A549 (cell line): ENCODE measurements around the gene ZC3H10. TPM values are rescaled to one million over a fixed set of nuclear protein-coding genes. Genes with fewer than 3 reads are reported as not detected.

Experiments used
- ATAC-seq, 2 experiments: fragments of 200-7000 bp in 1 of 2; fragments of >200 bp in 1 of 2; cut with Nextera tagmentation in 1 of 2; cut with Tn5 transposase in 1 of 2; 3 replicates each; pipeline versions ENCODE4 v1.8.0 to v1.9.1; 2018 to 2020; ENCODE audit warnings: mild to moderate bottlenecking in 1 of 2, moderate library complexity in 1 of 2
- CTCF ChIA-PET: fragments of 300-600 bp; sonication (Branson Sonifier 250); formaldehyde crosslinking; extraction: SDS; loops from one replicate; lab custom pipeline; 2021; ENCODE audit warnings: antibody characterized with exemption, inconsistent platforms; lab: Yijun Ruan, JAX
- POLR2A ChIA-PET: fragments of 350-600 bp; formaldehyde crosslinking; extraction: SDS; loops from one replicate; lab custom pipeline; 2021; ENCODE audit warnings: antibody characterized with exemption, inconsistent platforms; lab: Yijun Ruan, JAX
- DNase-seq, 2 experiments: peaks; one replicate each; pipeline versions ENCODE4 v3.0.0 to v3.0.0-alpha.2; 2011 to 2016; ENCODE audit warnings: low read depth in 1 of 2, low spot score in 1 of 2
- FAIRE-seq: peaks from 2 replicates; lab custom pipeline; 2011; peaks lifted over from hg19 to GRCh38; lab: Jason Lieb, UNC
- H3K27ac ChIP-seq, 2 experiments: fragments of >200 bp; sonication (Bioruptor Twin); formaldehyde crosslinking; 3 replicates each; pipeline ENCODE4 v1.5.1; 2016 to 2017
- H3K4me1 ChIP-seq: fragments of >200 bp; sonication (Bioruptor Twin); formaldehyde crosslinking; 3 replicates; pipeline ENCODE4 v1.6.1; 2016
- H3K4me2 ChIP-seq: fragments of >200 bp; sonication (Bioruptor Twin); formaldehyde crosslinking; 3 replicates; pipeline ENCODE4 v1.6.1; 2016
- H3K4me3 ChIP-seq: fragments of >200 bp; sonication (Bioruptor Twin); formaldehyde crosslinking; 3 replicates; pipeline ENCODE4 v1.5.1; 2016
- H3K9me3 ChIP-seq: fragments of >200 bp; sonication (Bioruptor Twin); formaldehyde crosslinking; 3 replicates; pipeline ENCODE4 v1.6.1; 2016
- BHLHE40 ChIP-seq: IDR thresholded peaks from 2 replicates; pipeline ENCODE4 v1.6.1; 2012; ENCODE audit warnings: low read depth, low read length, inconsistent platforms
- CHD4 ChIP-seq: fragments of 200-600 bp; sonication (generic); IDR thresholded peaks from 2 replicates; pipeline ENCODE4 v1.6.1; 2016; ENCODE audit warnings: antibody characterized with exemption, mild to moderate bottlenecking, borderline replicate concordance
- ESRRA ChIP-seq: fragments of 150-350 bp; IDR thresholded peaks from 2 replicates; pipeline ENCODE4 v1.6.1; 2014; ENCODE audit warnings: mild to moderate bottlenecking, low read length, borderline replicate concordance
- FOSB ChIP-seq: fragments of 250-450 bp; sonication (Bioruptor Pico); IDR thresholded peaks from 2 replicates; pipeline ENCODE4 v1.5.0; 2020; ENCODE audit warnings: mild to moderate bottlenecking, moderate library complexity
- HDAC2 ChIP-seq: fragments of 200-600 bp; sonication (generic); IDR thresholded peaks from 2 replicates; pipeline ENCODE4 v1.6.1; 2016
- JUN ChIP-seq, 2 experiments: fragments of >200 bp; sonication (Bioruptor Twin); formaldehyde crosslinking; IDR thresholded peaks; 2 replicates in 1 of 2; 3 replicates in 1 of 2; pipeline ENCODE4 v1.6.1; 2016 to 2017
- KDM1A ChIP-seq: fragments of 200-600 bp; sonication (generic); IDR thresholded peaks from 2 replicates; pipeline ENCODE4 v1.6.1; 2016; ENCODE audit warnings: low read depth, mild to moderate bottlenecking
- MAFK ChIP-seq: fragments of 450-650 bp; IDR thresholded peaks from 2 replicates; pipeline ENCODE4 v1.6.1; 2014; ENCODE audit not compliant: partially characterized antibody
- MAZ ChIP-seq: fragments of 150-350 bp; IDR thresholded peaks from 2 replicates; pipeline ENCODE4 v1.6.1; 2014; ENCODE audit warnings: antibody characterized with exemption, low read depth, low read length, borderline replicate concordance
- NPAS2 ChIP-seq: fragments of 250-450 bp; sonication (Bioruptor Pico); IDR thresholded peaks from 2 replicates; pipeline ENCODE4 v1.8.0; 2022; ENCODE audit warnings: mild to moderate bottlenecking, moderate library complexity, borderline replicate concordance
- PHF8 ChIP-seq: fragments of 200-600 bp; sonication (generic); IDR thresholded peaks from 2 replicates; pipeline ENCODE4 v1.6.1; 2016; ENCODE audit warnings: low read depth, mild to moderate bottlenecking, antibody characterized with exemption, moderate library complexity, borderline replicate concordance
- POLR2A ChIP-seq: IDR thresholded peaks from 2 replicates; pipeline ENCODE4 v1.6.1; 2012; ENCODE audit warnings: mild to moderate bottlenecking, low read length
- RCOR1 ChIP-seq: fragments of 150-350 bp; IDR thresholded peaks from 2 replicates; pipeline ENCODE4 v1.6.1; 2014; ENCODE audit warnings: antibody characterized with exemption, low read length, low read depth
- RFX5 ChIP-seq: fragments of 450-650 bp; IDR thresholded peaks from 2 replicates; pipeline ENCODE4 v1.7.1; 2014; ENCODE audit warnings: antibody characterized with exemption, mild to moderate bottlenecking, moderate library complexity
- SREBF2 ChIP-seq: fragments of 450-650 bp; IDR thresholded peaks from 2 replicates; pipeline ENCODE4 v1.6.1; 2014; ENCODE audit warnings: mild to moderate bottlenecking, moderate library complexity
- TFCP2L1 ChIP-seq: fragments of 250-450 bp; sonication (Bioruptor Pico); IDR thresholded peaks from 2 replicates; pipeline ENCODE4 v1.5.0; 2021; ENCODE audit warnings: mild to moderate bottlenecking
- ZNF302 ChIP-seq: fragments of 250-450 bp; sonication (Bioruptor Pico); IDR thresholded peaks from 2 replicates; pipeline ENCODE4 v1.9.0; 2021; ENCODE audit warnings: inconsistent platforms, mild to moderate bottlenecking, moderate library complexity
- ZSCAN20 ChIP-seq: fragments of 250-450 bp; sonication (Bioruptor Pico); IDR thresholded peaks from 2 replicates; pipeline ENCODE4 v1.8.0; 2022; ENCODE audit warnings: mild to moderate bottlenecking, moderate library complexity
- WGBS: methylation state at CpG from one replicate; pipeline ENCODE4 v1.1.6; 2017; ENCODE audit errors: missing lambda C conversion rate; 5-methylcytosine and 5-hydroxymethylcytosine counted together
- polyA plus RNA-seq, 4 experiments: library from polyadenylated mRNA; depleted of rRNA in 3 of 4; stranded (reverse); fragments of >200 nt; fragmentation: RNase III in 1 of 4; extraction: RNeasy Plus Mini Kit Qiagen cat#74134 plus additional on column Dnase treatment in 1 of 4; gene quantifications; 2 replicates in 3 of 4; 3 replicates in 1 of 4; pipeline ENCODE4 v1.2.3, GENCODE V29; 2011 to 2017
- TF ChIP-seq, protein P1 (sequence below): IDR thresholded peaks from 2 replicates; pipeline ENCODE4 v1.6.1; 2012
- TF ChIP-seq, protein P2 (sequence below): IDR thresholded peaks from 2 replicates; pipeline ENCODE4 v1.6.1; 2012
- TF ChIP-seq, protein P3 (sequence below): fragments of >200 bp; sonication (Bioruptor Twin); formaldehyde crosslinking; IDR thresholded peaks from 3 replicates; pipeline ENCODE4 v1.6.1; 2016
- TF ChIP-seq, protein P4 (sequence below): fragments of 250-450 bp; sonication (Bioruptor Pico); IDR thresholded peaks from 2 replicates; pipeline ENCODE4 v1.5.0; 2020; ENCODE audit warnings: low read depth, mild to moderate bottlenecking, moderate library complexity

The ZC3H10 gene
- polyA plus RNA-seq, 2 of the 4 experiments (the other 2 are of a cell fraction), result 2.1 to 3.2 TPM

DNA sequence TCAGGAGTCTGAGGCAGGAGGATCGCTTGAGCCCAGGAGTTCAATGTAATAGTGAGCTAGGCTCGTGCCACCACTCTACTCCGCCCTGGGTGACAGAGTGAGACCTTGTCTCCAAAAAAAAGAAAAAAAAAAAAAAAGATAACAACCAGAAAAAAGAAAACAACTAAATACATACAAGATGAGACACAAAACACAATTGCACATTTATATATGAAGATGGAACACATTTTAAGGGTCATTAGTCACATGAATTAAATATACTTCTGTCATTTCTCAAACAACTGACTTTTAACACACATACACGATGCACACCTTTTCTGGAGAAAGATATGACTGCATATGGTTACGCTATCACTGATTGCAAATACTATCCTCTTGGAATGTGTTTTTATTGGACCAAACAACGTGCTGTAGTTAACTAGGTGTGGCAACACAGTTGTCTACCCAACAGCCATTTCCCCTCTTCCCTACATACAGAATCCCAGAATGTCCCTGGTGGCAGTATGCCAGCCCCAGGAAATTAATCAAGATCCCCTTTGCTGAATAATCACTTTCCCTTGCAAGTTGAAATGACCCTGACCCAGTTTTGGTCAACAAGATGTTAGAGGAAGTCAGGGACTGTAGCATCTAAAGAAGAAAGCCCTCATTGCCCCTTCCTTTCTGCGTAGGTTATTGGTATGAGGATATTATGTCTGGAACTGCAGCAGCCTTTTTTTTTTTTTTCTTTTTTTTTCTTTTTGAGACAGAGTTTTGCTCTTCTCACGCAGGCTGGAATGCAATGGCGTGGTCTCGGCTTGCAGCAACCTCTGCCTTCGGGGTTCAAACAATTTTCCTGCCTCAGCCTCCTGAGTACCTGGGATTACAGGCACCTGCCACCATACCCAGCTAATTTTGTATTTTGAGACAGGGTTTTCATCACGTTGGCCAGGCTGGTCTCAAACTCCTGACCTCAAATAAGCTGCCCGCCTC, 28.7 kb downstream of the ZC3H10 start:
- peak; percentile 54 for TF ChIP-seq MAFK
- TF ChIP-seq, protein P1, sequence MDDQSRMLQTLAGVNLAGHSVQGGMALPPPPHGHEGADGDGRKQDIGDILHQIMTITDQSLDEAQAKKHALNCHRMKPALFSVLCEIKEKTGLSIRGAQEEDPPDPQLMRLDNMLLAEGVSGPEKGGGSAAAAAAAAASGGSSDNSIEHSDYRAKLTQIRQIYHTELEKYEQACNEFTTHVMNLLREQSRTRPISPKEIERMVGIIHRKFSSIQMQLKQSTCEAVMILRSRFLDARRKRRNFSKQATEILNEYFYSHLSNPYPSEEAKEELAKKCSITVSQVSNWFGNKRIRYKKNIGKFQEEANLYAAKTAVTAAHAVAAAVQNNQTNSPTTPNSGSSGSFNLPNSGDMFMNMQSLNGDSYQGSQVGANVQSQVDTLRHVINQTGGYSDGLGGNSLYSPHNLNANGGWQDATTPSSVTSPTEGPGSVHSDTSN, result no peak
- H3K4me3 ChIP-seq, result no peak overlapping the region
- ATAC-seq (0 out of 6 replicates have a peak, but pooled peaks of 1 of the 2 experiments have one; percentile 11), DNase-seq (no peak), FAIRE-seq (no peak)
- 84% methylated on average over 13 of the region's 13 CpGs for WGBS
- POLR2A ChIA-PET, result no interaction called here
- CTCF ChIA-PET, result interaction anchor here (1.2 to 5.3 kb wide), 2 partner anchors 10 to 28 kb away, joined by 3 to 27 read pairs; partner anchors contain the start of gene ZC3H10
- no peak overlapping the region for H3K27ac ChIP-seq
- no peaks in the 10 kb centered on the region for H3K9me3 ChIP-seq
- no peak overlapping the region for H3K4me2 ChIP-seq
- H3K4me1 ChIP-seq, result peaks cover 5% of the 10 kb centered on the region; the same call in 2 of the 3 replicates

DNA sequence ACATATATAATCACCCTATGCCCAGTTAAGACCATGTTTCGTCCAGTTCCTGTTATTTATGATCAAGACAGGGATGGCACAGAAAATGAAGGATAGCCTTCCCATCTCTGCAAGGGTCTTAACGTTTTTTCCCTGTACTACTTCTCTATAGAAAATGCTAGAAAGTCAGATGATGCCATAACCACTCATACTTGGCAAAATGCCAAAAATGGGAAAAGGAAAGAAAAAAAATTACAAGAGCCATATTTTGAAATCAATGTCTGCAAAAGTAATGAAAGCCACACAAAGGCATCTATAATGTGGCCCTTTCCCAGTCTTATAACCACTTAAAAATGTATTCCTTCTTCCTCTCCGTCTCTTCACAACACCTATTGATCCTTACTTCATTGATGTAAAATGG, 32.5 kb downstream of the ZC3H10 start:
- no peak for TF ChIP-seq JUN (IDR thresholded peaks at IDR 0.05)
- no peak for TF ChIP-seq ESRRA
- TF ChIP-seq MAZ, result no peak
- TF ChIP-seq CHD4, result no peak
- no peak for TF ChIP-seq RFX5
- no peak for TF ChIP-seq TFCP2L1 (CRISPR knock-in tag)
- no peak for TF ChIP-seq SREBF2
- TF ChIP-seq FOSB, result no peak
- Histone ChIP-seq H3K4me1 (peaks cover 13% of the 10 kb centered on the region; the same call in 2 of the 3 replicates), H3K4me2 (no peak overlapping the region), H3K9me3 (no peaks in the 10 kb centered on the region), H3K4me3 (no peak overlapping the region), H3K27ac (no peak overlapping the region)
- ATAC-seq, result no peak
- CTCF ChIA-PET, result interaction anchor here (0.6 to 5.3 kb wide), 5 partner anchors 11 to 950 kb away, joined by 3 to 27 read pairs (median 5); partner anchors contain the start of gene ZC3H10
- POLR2A ChIA-PET, result no interaction called here
- no peak for DNase-seq
- FAIRE-seq, result no peak
- WGBS, result 63% methylated on average over 3 of the region's 3 CpGs

DNA sequence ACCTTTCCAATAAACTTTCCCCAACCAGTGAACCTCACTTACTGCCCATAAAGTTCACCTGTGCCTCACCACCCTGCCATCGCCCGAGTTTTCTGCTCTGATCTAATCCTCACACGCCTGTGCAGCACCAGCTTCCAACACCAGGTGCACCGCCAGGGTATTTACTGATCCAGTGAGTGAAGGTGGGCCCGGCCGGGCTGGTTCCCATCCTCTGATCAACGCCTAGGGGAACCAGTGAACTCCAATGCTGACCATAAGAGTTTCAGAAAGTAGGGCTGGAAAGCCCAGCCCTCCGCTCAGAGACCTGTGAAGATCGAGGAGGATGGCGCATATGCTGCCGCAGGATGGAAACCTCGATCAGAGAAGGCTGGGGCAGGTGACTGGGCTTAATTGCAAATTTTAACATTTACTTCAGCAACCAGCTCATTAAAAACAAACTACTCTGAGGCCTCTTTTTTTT, 33.6 kb downstream of the ZC3H10 start:
- DNase-seq (peak; percentile 80 to 94), FAIRE-seq (no peak), ATAC-seq (peak; percentile 87 to 90)
- 3% methylated on average over 11 of the region's 12 CpGs for whole genome bisulfite sequencing
- no peaks in the 10 kb centered on the region for H3K9me3 ChIP-seq
- peak overlapping the region; percentile 82 for H3K4me2 ChIP-seq
- TF ChIP-seq JUN (IDR thresholded peaks at IDR 0.05), result no peak
- no peak for TF ChIP-seq SREBF2
- TF ChIP-seq, protein P2, sequence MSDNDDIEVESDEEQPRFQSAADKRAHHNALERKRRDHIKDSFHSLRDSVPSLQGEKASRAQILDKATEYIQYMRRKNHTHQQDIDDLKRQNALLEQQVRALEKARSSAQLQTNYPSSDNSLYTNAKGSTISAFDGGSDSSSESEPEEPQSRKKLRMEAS, result peak; percentile 43; the same call in 1 of the 2 replicates
- 0 out of 2 replicates have a peak, but pooled peaks have one; percentile 27 for TF ChIP-seq FOSB
- TF ChIP-seq POLR2A, result 0 out of 2 replicates have a peak, but pooled peaks have one; percentile 19
- TF ChIP-seq BHLHE40, result no peak
- H3K27ac ChIP-seq, result peak overlapping the region; percentile 92 to 93
- peak overlapping the region; percentile 53 for H3K4me3 ChIP-seq
- CTCF ChIA-PET, result interaction anchor here (0.7 to 5.3 kb wide), 9 partner anchors 9 to 38 kb away, joined by 3 to 27 read pairs (median 5); partner anchors contain the start of genes ESYT1, SMARCC2 and ZC3H10
- POLR2A ChIA-PET, result interaction anchor here (0.8 to 1.4 kb wide), 7 partner anchors 10 to 178 kb away, joined by 3 to 19 read pairs (median 4); partner anchors contain the start of genes ESYT1, PA2G4, RAB5B and SMARCC2
- H3K4me1 ChIP-seq, result peaks cover 13% of the 10 kb centered on the region; the same call in 2 of the 3 replicates

DNA sequence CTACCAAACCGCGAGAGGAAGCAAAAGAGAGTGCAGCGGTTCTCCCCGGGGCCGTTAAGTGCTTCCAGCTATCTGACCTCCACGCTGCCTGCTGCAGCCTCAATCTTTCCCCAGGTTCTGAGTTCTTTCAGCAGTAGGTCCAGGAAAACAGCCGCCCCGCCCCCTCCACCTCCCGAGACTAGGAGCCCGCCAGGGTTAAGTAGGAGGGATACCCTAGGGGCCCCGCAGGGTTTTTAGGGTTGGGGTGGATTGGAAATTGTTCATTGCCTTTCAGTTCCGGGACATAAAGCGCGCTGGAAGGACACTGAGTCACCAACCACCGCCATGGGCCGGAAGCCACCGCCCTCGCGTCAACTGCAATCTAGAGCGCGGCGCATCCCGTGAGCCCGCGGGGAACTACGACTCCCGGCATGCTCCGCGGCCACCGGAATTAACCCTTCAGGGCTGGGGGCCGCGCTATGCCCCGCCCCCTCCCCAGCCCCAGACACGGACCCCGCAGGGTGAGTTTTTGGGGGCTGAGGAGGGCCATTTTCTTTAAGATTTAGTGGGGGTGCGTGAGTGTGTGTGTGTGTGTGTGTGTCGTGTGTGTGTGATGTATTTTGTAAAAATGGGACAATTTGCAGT, 34.2 kb downstream of the ZC3H10 start, which contains the start of gene MYL6B:
Gene MYL6B (plus strand): TSS at position 456 of the 624 bp plus-strand sequence. CDS start 1,332 bp downstream, outside the sequence.
- ChIA-PET CTCF (interaction anchor here (0.6 to 5.3 kb wide), 10 partner anchors 9 to 340 kb away, joined by 3 to 27 read pairs (median 5); partner anchors contain the start of genes ESYT1, SMARCC2 and ZC3H10), POLR2A (interaction anchor here (0.8 to 1.4 kb wide), 7 partner anchors 9 to 178 kb away, joined by 3 to 19 read pairs (median 4); partner anchors contain the start of genes ESYT1, PA2G4, RAB5B and SMARCC2)
- Histone ChIP-seq H3K4me3 (peak within 1 kb of the TSS; percentile 53), H3K9me3 (no peaks in the 10 kb centered on the region), H3K27ac (peak within 1 kb of the TSS; percentile 92 to 93), H3K4me2 (peak within 1 kb of the TSS; percentile 82), H3K4me1 (peaks cover 19% of the 10 kb centered on the region; the same call in 2 of the 3 replicates)
- no peak for FAIRE-seq
- peak; percentile 94 for DNase-seq
- WGBS, result under 1% methylated on average over 35 of the region's 37 CpGs
- ATAC-seq, result peak; percentile 89 to 93
- TF ChIP-seq, protein P3, sequence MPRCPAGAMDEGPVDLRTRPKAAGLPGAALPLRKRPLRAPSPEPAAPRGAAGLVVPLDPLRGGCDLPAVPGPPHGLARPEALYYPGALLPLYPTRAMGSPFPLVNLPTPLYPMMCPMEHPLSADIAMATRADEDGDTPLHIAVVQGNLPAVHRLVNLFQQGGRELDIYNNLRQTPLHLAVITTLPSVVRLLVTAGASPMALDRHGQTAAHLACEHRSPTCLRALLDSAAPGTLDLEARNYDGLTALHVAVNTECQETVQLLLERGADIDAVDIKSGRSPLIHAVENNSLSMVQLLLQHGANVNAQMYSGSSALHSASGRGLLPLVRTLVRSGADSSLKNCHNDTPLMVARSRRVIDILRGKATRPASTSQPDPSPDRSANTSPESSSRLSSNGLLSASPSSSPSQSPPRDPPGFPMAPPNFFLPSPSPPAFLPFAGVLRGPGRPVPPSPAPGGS, result peak; percentile 67; the same call in 1 of the 3 replicates
- TF ChIP-seq PHF8 (peak; percentile 78; the same call in 1 of the 2 replicates), RCOR1 (no peak), SREBF2 (no peak), HDAC2 (no peak), ZNF302 (CRISPR knock-in tag) (no peak), FOSB (0 out of 2 replicates have a peak, but pooled peaks have one; percentile 4), POLR2A (peak; percentile 71), KDM1A (no peak), ZSCAN20 (no peak), NPAS2 (CRISPR knock-in tag) (no peak)
- TF ChIP-seq, protein P4, sequence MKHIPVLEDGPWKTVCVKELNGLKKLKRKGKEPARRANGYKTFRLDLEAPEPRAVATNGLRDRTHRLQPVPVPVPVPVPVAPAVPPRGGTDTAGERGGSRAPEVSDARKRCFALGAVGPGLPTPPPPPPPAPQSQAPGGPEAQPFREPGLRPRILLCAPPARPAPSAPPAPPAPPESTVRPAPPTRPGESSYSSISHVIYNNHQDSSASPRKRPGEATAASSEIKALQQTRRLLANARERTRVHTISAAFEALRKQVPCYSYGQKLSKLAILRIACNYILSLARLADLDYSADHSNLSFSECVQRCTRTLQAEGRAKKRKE (CRISPR knock-in tag), result no peak
